Neural crest cell (in vitro differentiated cells): ENCODE results near the gene PRAC1. TPM values are rescaled to one million over a fixed set of nuclear protein-coding genes. Genes with fewer than 3 reads are reported as not detected.
A peak's percentile ranks its signal among the peaks of the same experiment; 100 is the strongest.
"Not testable (repeated sequence)": the region's sequence is repeated elsewhere in the genome, so short reads cannot be mapped to it uniquely, and the experiment has no call there.

Source experiments
- DNase-seq: peaks from one replicate; pipeline ENCODE4 v3.0.0; 2021; ENCODE audit warnings: low read depth, mixed read lengths, low spot score
- H3K27ac Mint-ChIP-seq: one replicate; pipeline ENCODE4 v1.8.0; 2021; ENCODE audit warnings: mild to moderate bottlenecking, mixed read lengths; ENCODE audit not compliant: unreplicated experiment
- H3K27me3 Mint-ChIP-seq: 2 replicates; pipeline ENCODE4 v1.8.0; 2021; ENCODE audit warnings: low read depth, mild to moderate bottlenecking, mixed read lengths
- H3K36me3 Mint-ChIP-seq: 2 replicates; pipeline ENCODE4 v1.8.0; 2021; ENCODE audit warnings: low read depth, mild to moderate bottlenecking, mixed read lengths
- H3K4me1 Mint-ChIP-seq: 2 replicates; pipeline ENCODE4 v1.8.0; 2021; ENCODE audit warnings: mixed read lengths
- H3K4me3 Mint-ChIP-seq: one replicate; pipeline ENCODE4 v1.8.0; 2021; ENCODE audit warnings: mild to moderate bottlenecking, mixed read lengths
- H3K9me3 Mint-ChIP-seq: 2 replicates; pipeline ENCODE4 v1.8.0; 2021; ENCODE audit warnings: mixed read lengths
- CTCF ChIP-seq: fragments of 200-600 bp; sonication (generic); conservative IDR thresholded peaks from 2 replicates; pipeline ENCODE4 v1.5.0; 2021; ENCODE audit warnings: antibody characterized with exemption, mild to moderate bottlenecking
- total RNA-seq: library from RNA; stranded (reverse); gene quantifications from 2 replicates; pipeline ENCODE4 v1.2.1, GENCODE V29; 2021

PRAC1 gene
- total RNA-seq, 1 donor from 2014 or later: not detected

- Mint-ChIP-seq H3K9me3 (no peaks in the 10 kb centered on the region), H3K27me3 (peaks cover 100% of the 10 kb centered on the region), H3K4me3 (peak overlapping the region; percentile 13), H3K4me1 (peaks cover 11% of the 10 kb centered on the region), H3K27ac (no peak overlapping the region), H3K36me3 (no peaks in the 10 kb centered on the region)
- TF ChIP-seq CTCF: no peak
- DNase-seq: no peak
These were observed 4.0 kb downstream of the PRAC1 start for GRCh38 chr17:48718227-48718760.

DNA sequence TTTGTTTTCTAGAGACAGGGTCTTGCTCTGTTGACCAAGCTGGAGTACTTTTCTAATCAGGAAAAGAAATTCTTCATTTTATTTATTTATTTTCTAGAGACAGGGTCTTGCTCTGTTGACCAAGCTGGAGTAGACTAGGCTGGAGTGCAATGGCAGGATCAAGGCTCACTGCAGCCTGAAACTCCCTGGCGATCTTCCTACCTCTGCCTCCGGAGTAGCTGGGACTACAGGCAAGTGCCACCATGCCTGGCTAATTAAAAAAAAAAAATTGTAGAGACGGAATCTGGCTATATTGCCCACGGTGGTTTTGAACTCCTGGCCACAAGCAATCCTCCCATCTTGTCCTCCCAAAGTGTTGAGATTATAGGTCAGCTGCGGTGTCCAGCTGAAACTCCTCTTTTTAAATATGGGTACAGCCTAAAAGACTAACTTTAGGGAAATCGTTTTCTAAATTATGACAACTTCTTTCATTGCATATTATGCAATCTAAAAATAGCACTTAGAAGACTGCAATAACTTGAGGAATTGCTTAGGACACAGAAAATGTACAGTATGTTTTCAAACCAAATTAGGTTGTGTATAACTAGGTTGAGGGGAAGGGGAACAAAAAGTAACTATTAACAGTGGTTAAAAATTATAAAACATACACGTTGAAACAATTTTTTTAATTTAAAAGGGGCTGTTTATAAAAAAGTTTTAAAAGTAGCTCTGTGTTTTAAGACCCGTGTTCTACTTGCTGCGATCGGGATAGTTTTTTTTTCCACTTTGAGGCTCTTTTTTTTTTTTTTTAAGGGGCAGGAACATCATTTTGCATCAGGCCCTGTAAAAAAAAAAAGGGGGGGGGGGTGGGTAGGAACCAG, 4.7 kb downstream of the PRAC1 start:
- TF ChIP-seq CTCF: no peak
- Mint-ChIP-seq H3K4me3 (no peak overlapping the region), H3K9me3 (no peaks in the 10 kb centered on the region), H3K4me1 (peaks cover 11% of the 10 kb centered on the region), H3K27me3 (peaks cover 100% of the 10 kb centered on the region), H3K27ac (no peak overlapping the region), H3K36me3 (no peaks in the 10 kb centered on the region)
- no peak for DNase-seq

DNA sequence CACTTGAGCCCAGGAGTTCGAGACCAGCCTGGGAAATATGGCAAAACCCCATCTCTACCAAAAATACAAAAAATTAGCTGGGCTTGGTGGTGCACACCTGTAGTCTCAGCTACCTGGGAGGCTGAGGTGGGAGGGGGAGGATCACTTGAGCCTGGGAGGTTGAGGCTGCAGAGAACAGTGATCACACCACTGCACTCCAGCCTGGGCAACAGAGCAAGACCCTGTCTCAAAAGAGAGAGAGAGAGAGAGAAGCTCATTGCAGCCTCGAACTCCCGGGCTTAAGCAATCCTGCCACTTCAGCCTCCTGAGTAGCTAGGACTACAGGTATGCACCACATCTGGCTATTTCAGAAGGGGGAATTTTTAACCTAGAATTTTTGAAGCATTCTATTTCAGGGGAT, 5.8 kb downstream of the PRAC1 start:
- H3K4me3 Mint-ChIP-seq, DNase-seq, H3K27ac Mint-ChIP-seq, H3K36me3 Mint-ChIP-seq, H3K9me3 Mint-ChIP-seq: not testable (repeated sequence)
- Mint-ChIP-seq H3K27me3 (peaks cover 100% of the 10 kb centered on the region), H3K4me1 (peaks cover 11% of the 10 kb centered on the region)

- no peak overlapping the region for H3K27ac Mint-ChIP-seq
- TF ChIP-seq CTCF: no peak
These were observed 6.6 kb downstream of the PRAC1 start for GRCh38 chr17:48715496-48716399.

DNA sequence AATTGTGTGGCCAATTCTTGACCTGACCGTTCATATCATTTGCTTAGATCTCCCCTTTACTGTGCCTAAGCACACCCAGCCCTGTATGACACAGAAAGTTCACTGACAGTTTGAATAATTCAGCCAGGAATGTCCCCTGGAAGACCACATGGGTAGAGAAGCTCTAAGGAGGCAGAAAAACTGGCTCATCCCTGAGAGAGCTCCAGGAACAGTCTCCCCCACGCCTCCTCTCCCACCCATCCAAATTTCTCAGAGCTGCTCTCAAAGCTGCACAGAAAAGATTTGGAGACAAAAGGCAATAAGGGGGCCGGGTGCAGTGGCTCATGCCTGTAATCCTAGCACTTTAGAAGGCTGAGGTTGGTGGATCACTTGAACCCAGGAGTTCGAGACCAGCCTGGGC, 11.2 kb downstream of the PRAC1 start:
- DNase-seq: no peak
- H3K4me1 Mint-ChIP-seq: no peaks in the 10 kb centered on the region
- H3K27me3 Mint-ChIP-seq: peaks cover 99% of the 10 kb centered on the region
- no peak for TF ChIP-seq CTCF
- no peaks in the 10 kb centered on the region for H3K36me3 Mint-ChIP-seq
- H3K9me3 Mint-ChIP-seq: no peaks in the 10 kb centered on the region
- H3K4me3 Mint-ChIP-seq: no peak overlapping the region
- no peak overlapping the region for H3K27ac Mint-ChIP-seq

More at GRCh38 chr17:48715496-48716399, 6.6 kb downstream of the PRAC1 start:
- Mint-ChIP-seq H3K9me3 (no peaks in the 10 kb centered on the region), H3K4me1 (peaks cover 11% of the 10 kb centered on the region), H3K36me3 (no peaks in the 10 kb centered on the region), H3K27me3 (peaks cover 99% of the 10 kb centered on the region), H3K4me3 (no peak overlapping the region)
- DNase-seq: no peak
